H9 (cell line): ENCODE results near the gene LRRC74B. TPM values are rescaled to one million over a fixed set of nuclear protein-coding genes. Genes with fewer than 3 reads are reported as not detected.

Experiments used
- DNase-seq: peaks from one replicate; pipeline ENCODE4 v3.0.0-alpha.2; 2017
- H2AFZ ChIP-seq: one replicate; pipeline ENCODE4 v1.6.1; 2013; ENCODE audit warnings: mild to moderate bottlenecking, low read length, control low read depth, moderate library complexity
- H2AK5ac ChIP-seq: 2 replicates; pipeline ENCODE4 v1.6.1; 2013; ENCODE audit warnings: low read length, control low read depth, mixed read lengths; ENCODE audit not compliant: insufficient read length
- H2BK120ac ChIP-seq: one replicate; pipeline ENCODE4 v1.6.1; 2013; ENCODE audit warnings: low read depth, mild to moderate bottlenecking, low read length, control low read depth, inconsistent platforms; ENCODE audit not compliant: poor library complexity, severe bottlenecking
- H2BK12ac ChIP-seq: 2 replicates; pipeline ENCODE4 v1.6.1; 2013; ENCODE audit warnings: low read length, control low read depth, mixed read lengths, low read depth; ENCODE audit not compliant: insufficient read length
- H2BK15ac ChIP-seq: 2 replicates; pipeline ENCODE4 v1.6.1; 2013; ENCODE audit warnings: low read depth, low read length, control low read depth
- H2BK20ac ChIP-seq: one replicate; pipeline ENCODE4 v1.6.1; 2013; ENCODE audit warnings: low read depth, mild to moderate bottlenecking, low read length, control low read depth, inconsistent platforms; ENCODE audit not compliant: poor library complexity, severe bottlenecking
- H2BK5ac ChIP-seq: 2 replicates; pipeline ENCODE4 v1.6.1; 2013; ENCODE audit warnings: low read length, control low read depth, mixed read lengths; ENCODE audit not compliant: insufficient read length
- H3K14ac ChIP-seq: 2 replicates; pipeline ENCODE4 v1.6.1; 2013; ENCODE audit warnings: low read length, control low read depth; ENCODE audit not compliant: insufficient read depth
- H3K18ac ChIP-seq: 2 replicates; pipeline ENCODE4 v1.6.1; 2013; ENCODE audit warnings: low read depth, mild to moderate bottlenecking, mixed read lengths, low read length, control low read depth; ENCODE audit not compliant: insufficient read length
- H3K23ac ChIP-seq: 2 replicates; pipeline ENCODE4 v1.6.1; 2013; ENCODE audit warnings: low read length, control low read depth, mixed read lengths, low read depth; ENCODE audit not compliant: insufficient read length
- H3K23me2 ChIP-seq: 2 replicates; pipeline ENCODE4 v1.6.1; 2013; ENCODE audit warnings: low read depth, mild to moderate bottlenecking, mixed read lengths, low read length, control low read depth; ENCODE audit not compliant: insufficient read length, poor library complexity, severe bottlenecking
- H3K27ac ChIP-seq: 2 replicates; pipeline ENCODE4 v1.5.1; 2013; ENCODE audit warnings: low read length, control low read depth, mixed read lengths, low read depth; ENCODE audit not compliant: insufficient read length
- H3K27me3 ChIP-seq: 2 replicates; pipeline ENCODE4 v1.6.1; 2013; ENCODE audit warnings: low read length, control low read depth, inconsistent platforms; ENCODE audit not compliant: insufficient read depth
- H3K4ac ChIP-seq: 2 replicates; pipeline ENCODE4 v1.6.1; 2013; ENCODE audit warnings: low read depth, mild to moderate bottlenecking, control low read depth, inconsistent platforms, low read length, moderate library complexity
- H3K4me1 ChIP-seq: 2 replicates; pipeline ENCODE4 v1.6.1; 2013; ENCODE audit warnings: low read length, control low read depth, inconsistent platforms; ENCODE audit not compliant: insufficient read depth
- H3K4me2 ChIP-seq: 2 replicates; pipeline ENCODE4 v1.6.1; 2013; ENCODE audit warnings: low read length, control low read depth, mixed read lengths; ENCODE audit not compliant: insufficient read length, insufficient read depth
- H3K56ac ChIP-seq: 2 replicates; pipeline ENCODE4 v1.6.1; 2013; ENCODE audit warnings: low read depth, mild to moderate bottlenecking, mixed read lengths, low read length, control low read depth; ENCODE audit not compliant: insufficient read length
- H3K79me1 ChIP-seq: 2 replicates; pipeline ENCODE4 v1.6.1; 2013; ENCODE audit warnings: low read depth, mild to moderate bottlenecking, moderate library complexity, low read length, control low read depth, inconsistent platforms; ENCODE audit not compliant: insufficient read depth, poor library complexity, severe bottlenecking
- H3K79me2 ChIP-seq: 2 replicates; pipeline ENCODE4 v1.6.1; 2013; ENCODE audit warnings: low read length, control low read depth, inconsistent platforms; ENCODE audit not compliant: insufficient read depth
- H3K9ac ChIP-seq: 2 replicates; pipeline ENCODE4 v1.6.1; 2013; ENCODE audit warnings: low read length, control low read depth, mixed read lengths; ENCODE audit not compliant: insufficient read length; ENCODE audit errors: extremely low read depth
- H3K9me3 ChIP-seq: one replicate; pipeline ENCODE4 v1.6.1; 2013; ENCODE audit warnings: low read depth, low read length, inconsistent platforms; ENCODE audit not compliant: control insufficient read depth
- H3T11ph ChIP-seq: one replicate; pipeline ENCODE4 v1.6.1; 2013; ENCODE audit warnings: mild to moderate bottlenecking, low read length, control low read depth, inconsistent platforms
- H4K20me1 ChIP-seq: one replicate; pipeline ENCODE4 v1.6.1; 2013; ENCODE audit not compliant: control insufficient read depth, insufficient read length, insufficient read depth
- H4K5ac ChIP-seq: 2 replicates; pipeline ENCODE4 v1.6.1; 2013; ENCODE audit warnings: low read depth, mild to moderate bottlenecking, mixed read lengths, low read length, control low read depth; ENCODE audit not compliant: insufficient read length
- H4K8ac ChIP-seq: replicated peaks from 2 replicates; pipeline ENCODE4 v1.6.1; 2013; ENCODE audit warnings: low read length, control low read depth, mixed read lengths, low read depth; ENCODE audit not compliant: insufficient read length
- H4K91ac ChIP-seq: 2 replicates; pipeline ENCODE4 v1.6.1; 2013; ENCODE audit warnings: low read depth, mild to moderate bottlenecking, moderate library complexity, mixed read lengths, low read length, control low read depth; ENCODE audit not compliant: insufficient read length
- H3K27ac Mint-ChIP-seq, 3 experiments: 2 replicates in 2 of 3; 3 replicates in 1 of 3; pipeline ENCODE4 v1.8.0; 2020 to 2021; ENCODE audit warnings: mixed read lengths in 3 of 3, mild to moderate bottlenecking in 1 of 3, moderate library complexity in 1 of 3
- H3K27me3 Mint-ChIP-seq: 2 replicates; pipeline ENCODE4 v1.8.0; 2021; ENCODE audit warnings: low read depth, mild to moderate bottlenecking, moderate library complexity, mixed read lengths
- H3K36me3 Mint-ChIP-seq, 3 experiments: 2 replicates in 2 of 3; 3 replicates in 1 of 3; pipeline ENCODE4 v1.8.0; 2020 to 2021; ENCODE audit warnings: low read depth in 3 of 3, mixed read lengths in 3 of 3; ENCODE audit not compliant: insufficient read depth in 1 of 3
- H3K4me1 Mint-ChIP-seq, 2 experiments: 2 replicates each; pipeline ENCODE4 v1.8.0; 2020; ENCODE audit warnings: mixed read lengths in 2 of 2
- H3K4me3 Mint-ChIP-seq, 2 experiments: 2 replicates in 1 of 2; 3 replicates in 1 of 2; pipeline ENCODE4 v1.8.0; 2020 to 2021; ENCODE audit warnings: mild to moderate bottlenecking in 2 of 2, mixed read lengths in 2 of 2, moderate library complexity in 1 of 2
- H3K9me3 Mint-ChIP-seq, 2 experiments: 2 replicates in 1 of 2; 3 replicates in 1 of 2; pipeline ENCODE4 v1.8.0; 2020; ENCODE audit warnings: mild to moderate bottlenecking in 2 of 2, mixed read lengths in 2 of 2, moderate library complexity in 1 of 2
- WGBS: extraction: QIAGEN DNeasy Blood & Tissue Kit; methylation state at CpG from one replicate; pipeline ENCODE4 v1.1.7; 2013; ENCODE audit warnings: missing lambda C conversion rate, low lambda C conversion rate, mixed read lengths; ENCODE audit not compliant: insufficient read length; ENCODE audit errors: extremely low coverage; 5-methylcytosine and 5-hydroxymethylcytosine counted together
- total RNA-seq: library from RNA; stranded (reverse); gene quantifications from 2 replicates; pipeline ENCODE4 v1.2.1, GENCODE V29; 2021
- TF ChIP-seq, protein P1 (sequence below): fragments of 200-600 bp; sonication (generic); conservative IDR thresholded peaks from 3 replicates; pipeline ENCODE4 v1.8.0; 2021; ENCODE audit warnings: antibody characterized with exemption, mild to moderate bottlenecking

LRRC74B gene
- total RNA-seq, 1 experiment from 2014 or later, result not detected

DNA sequence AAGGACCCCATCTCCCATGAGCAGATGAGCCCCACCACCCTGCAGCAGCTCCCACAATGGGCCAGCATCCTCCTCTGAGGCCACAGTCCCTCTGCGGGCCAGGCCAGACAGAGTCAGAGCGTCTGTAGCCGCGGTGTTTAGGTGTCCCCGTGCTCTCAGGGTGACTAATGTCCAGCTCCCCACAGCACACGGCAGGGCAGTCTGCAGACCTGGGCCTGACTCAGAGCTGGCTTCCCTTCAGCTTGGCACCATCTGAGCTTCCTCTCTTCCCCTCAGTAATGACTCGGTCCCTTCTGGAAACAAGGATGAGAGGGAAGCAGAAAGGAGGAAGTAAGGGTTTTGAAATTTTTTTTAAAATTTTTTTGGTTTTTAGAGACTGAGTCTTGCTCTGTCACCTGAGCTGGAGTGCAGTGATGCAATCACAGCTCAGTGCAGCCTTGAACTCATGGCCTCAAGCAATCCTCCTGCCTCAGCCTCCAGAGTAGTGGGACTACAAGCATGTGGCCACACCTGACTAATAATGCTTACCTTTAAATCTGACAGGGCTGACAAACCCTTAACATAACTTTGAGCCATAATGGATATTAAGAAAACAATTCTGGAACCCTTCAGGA lies 28.5 kb downstream of the LRRC74B start:
- Histone ChIP-seq H2BK20ac (no peak overlapping the region), H2AK5ac (no peak overlapping the region), H3K23ac (no peak overlapping the region), H4K20me1 (no peaks in the 10 kb centered on the region), H3K23me2 (no peaks in the 10 kb centered on the region), H4K5ac (no peak overlapping the region), H3K14ac (no peak overlapping the region), H3K56ac (no peak overlapping the region), H3K79me2 (no peaks in the 10 kb centered on the region), H3K9me3 (no peaks in the 10 kb centered on the region), H2BK5ac (no peak overlapping the region), H3K18ac (no peak overlapping the region), H3K27ac (no peak overlapping the region), H3K27me3 (no peaks in the 10 kb centered on the region), H2AFZ (no peak overlapping the region), H3T11ph (no peak overlapping the region), H2BK15ac (no peak overlapping the region), H2BK12ac (no peak overlapping the region), H4K8ac (no peak overlapping the region), H3K4ac (no peak overlapping the region), H2BK120ac (no peak overlapping the region), H4K91ac (no peak overlapping the region), H3K9ac (no peak overlapping the region), H3K79me1 (no peaks in the 10 kb centered on the region), H3K4me2 (no peak overlapping the region), H3K4me1 (no peaks in the 10 kb centered on the region)
- TF ChIP-seq, protein P1, sequence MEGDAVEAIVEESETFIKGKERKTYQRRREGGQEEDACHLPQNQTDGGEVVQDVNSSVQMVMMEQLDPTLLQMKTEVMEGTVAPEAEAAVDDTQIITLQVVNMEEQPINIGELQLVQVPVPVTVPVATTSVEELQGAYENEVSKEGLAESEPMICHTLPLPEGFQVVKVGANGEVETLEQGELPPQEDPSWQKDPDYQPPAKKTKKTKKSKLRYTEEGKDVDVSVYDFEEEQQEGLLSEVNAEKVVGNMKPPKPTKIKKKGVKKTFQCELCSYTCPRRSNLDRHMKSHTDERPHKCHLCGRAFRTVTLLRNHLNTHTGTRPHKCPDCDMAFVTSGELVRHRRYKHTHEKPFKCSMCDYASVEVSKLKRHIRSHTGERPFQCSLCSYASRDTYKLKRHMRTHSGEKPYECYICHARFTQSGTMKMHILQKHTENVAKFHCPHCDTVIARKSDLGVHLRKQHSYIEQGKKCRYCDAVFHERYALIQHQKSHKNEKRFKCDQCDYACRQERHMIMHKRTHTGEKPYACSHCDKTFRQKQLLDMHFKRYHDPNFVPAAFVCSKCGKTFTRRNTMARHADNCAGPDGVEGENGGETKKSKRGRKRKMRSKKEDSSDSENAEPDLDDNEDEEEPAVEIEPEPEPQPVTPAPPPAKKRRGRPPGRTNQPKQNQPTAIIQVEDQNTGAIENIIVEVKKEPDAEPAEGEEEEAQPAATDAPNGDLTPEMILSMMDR, result no peak
- no CpG with 5 or more reads among the region's 7 CpGs for WGBS
- Mint-ChIP-seq H3K27me3 (peaks cover 9% of the 10 kb centered on the region), H3K27ac (no peak overlapping the region), H3K4me1 (no peaks in the 10 kb centered on the region; a peak in 1 of 4 replicates), H3K4me3 (no peak overlapping the region), H3K9me3 (peaks cover 0 to 2% of the 10 kb centered on the region in 2 experiments; a peak in 1 of 5 replicates), H3K36me3 (no peaks in the 10 kb centered on the region; a peak in 2 of 7 replicates)
- DNase-seq, result no peak
